GM12864 (cell line): ENCODE results near the gene RNU7-1.

ENCODE experiments used
- DNase-seq: peaks from one replicate; pipeline ENCODE4 v3.0.0-alpha.2; 2011; ENCODE audit warnings: low read depth
- H3K4me3 ChIP-seq: 2 replicates; pipeline ENCODE4 v1.5.1; 2011; ENCODE audit warnings: mild to moderate bottlenecking, low read depth, low read length, control low read depth
- CTCF ChIP-seq: IDR thresholded peaks from 2 replicates; pipeline ENCODE4 v1.5.1; 2011; ENCODE audit warnings: low read depth, mild to moderate bottlenecking, moderate library complexity, low read length, control low read depth, inconsistent platforms; ENCODE audit errors: missing control alignments

Gene RNU7-1

DNA sequence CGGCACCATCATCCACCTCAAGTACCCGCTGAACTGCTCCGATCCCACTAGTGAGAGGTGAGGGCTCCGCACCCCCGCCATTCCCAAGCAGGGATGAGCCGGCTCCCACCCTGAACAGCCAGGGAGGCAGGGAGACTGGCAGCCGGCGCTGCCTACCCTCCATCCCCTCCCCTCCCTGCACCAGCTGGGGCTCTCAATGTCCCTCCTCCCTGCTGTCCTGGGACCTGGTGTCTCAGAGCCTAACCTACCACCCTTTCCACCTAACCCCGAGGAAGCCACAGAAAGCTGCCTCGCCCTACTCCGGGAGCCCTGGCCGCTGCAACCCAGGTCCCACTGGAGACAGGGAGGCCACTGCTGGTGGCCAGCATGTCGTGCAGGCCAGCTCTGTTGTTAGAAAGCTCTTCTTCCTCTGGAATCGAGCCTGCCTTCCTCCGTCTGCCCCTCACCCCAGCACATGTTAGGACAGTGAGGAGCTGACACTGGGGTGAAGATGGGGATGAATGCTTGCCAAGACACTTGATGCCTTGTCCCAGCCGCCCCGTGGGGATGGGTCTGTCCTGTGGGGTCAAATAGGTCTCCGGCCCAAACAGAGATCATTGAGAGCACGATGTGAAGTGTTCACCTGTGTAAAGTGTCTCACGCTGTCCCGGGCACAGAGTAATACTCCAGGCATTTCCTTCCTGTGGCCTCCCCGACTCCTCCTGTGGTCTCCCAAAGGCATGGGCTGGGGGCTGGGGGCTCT is 8.7 kb downstream of the RNU7-1 start:
- H3K4me3 ChIP-seq, result peak overlapping the region; percentile 93
- DNase-seq, result no peak
- no peak for TF ChIP-seq CTCF

DNA sequence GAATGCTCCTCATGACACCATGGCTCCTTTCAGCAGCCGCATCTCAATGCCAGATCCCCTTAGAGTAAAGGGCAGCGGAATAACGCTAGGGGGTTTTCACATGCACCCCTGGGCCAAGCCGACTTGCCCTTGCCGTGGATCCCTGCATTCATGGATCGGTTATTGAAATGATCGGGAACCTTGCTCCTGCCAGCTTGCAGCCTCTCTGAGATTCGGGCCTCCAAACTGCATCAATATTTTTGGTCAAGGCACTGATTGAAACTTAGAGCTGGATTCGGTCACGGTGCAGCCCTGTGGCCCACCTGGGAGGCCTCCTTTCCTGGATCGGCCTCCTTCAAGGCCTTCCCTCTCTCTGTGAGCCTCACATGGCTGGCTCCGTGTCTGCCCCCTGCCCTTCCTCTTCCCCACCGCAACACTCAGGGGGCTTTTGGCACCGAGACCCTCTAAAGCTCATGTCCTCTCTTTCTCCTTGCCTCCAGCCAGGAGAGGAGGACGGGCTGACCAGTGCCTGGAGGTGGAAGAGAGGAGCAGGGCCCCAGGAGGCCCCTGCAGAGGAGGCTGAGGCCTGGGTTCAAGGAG is 9.3 kb downstream of the RNU7-1 start:
- peak overlapping the region; percentile 93 for H3K4me3 ChIP-seq
- DNase-seq, result no peak
- no peak for TF ChIP-seq CTCF

DNA sequence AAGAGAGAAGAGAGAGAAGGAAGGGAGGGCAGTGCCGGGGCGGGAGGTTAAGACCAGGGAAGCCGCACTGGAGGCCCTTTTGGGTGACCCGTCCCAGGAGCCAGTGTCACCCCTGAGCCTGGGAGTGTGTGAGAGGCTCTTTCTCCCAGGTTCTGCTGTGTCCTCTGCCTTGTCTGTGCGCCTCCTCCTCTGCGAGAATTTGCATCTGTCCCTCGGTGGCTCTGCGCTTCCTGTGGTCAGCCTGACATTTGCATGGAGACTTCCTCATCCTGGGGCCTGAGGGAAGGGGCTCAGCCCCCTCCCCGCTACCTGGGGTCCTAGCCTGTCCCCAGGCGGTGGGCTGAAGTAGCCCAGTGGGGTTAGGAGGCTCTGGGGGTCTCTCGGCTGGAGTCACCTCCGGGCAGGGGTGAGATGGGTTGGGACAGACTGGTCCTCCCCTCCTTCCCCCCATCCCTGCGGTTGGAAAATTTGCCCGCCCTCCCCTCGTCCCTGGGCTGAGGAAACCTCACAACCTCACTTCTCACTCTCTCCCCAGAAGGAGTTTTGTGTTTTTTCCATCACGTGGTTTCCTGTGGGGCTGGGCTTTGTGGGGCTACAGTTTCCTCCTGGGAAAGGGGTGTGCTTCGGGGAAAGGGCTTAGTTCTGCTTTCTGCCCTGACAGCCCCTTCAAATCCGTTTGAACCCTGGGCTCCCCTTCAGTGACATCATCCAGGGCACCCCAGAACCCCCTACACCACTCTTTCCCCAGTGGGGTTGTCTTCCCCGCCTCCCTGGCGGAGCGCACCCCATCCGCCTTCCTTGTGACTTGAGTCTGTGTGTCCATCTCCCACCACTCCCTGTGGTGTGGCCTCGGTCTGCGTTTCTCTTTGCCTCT is 10.1 kb downstream of the RNU7-1 start:
- peak; percentile 92 for DNase-seq
- H3K4me3 ChIP-seq, result peak overlapping the region; percentile 93
- TF ChIP-seq CTCF, result no peak

- H3K4me3 ChIP-seq, result peak overlapping the region; percentile 93
- DNase-seq, result no peak
- TF ChIP-seq CTCF, result no peak
Measured at GRCh38 chr12:6954316-6955107, 10.9 kb downstream of the RNU7-1 start.

DNA sequence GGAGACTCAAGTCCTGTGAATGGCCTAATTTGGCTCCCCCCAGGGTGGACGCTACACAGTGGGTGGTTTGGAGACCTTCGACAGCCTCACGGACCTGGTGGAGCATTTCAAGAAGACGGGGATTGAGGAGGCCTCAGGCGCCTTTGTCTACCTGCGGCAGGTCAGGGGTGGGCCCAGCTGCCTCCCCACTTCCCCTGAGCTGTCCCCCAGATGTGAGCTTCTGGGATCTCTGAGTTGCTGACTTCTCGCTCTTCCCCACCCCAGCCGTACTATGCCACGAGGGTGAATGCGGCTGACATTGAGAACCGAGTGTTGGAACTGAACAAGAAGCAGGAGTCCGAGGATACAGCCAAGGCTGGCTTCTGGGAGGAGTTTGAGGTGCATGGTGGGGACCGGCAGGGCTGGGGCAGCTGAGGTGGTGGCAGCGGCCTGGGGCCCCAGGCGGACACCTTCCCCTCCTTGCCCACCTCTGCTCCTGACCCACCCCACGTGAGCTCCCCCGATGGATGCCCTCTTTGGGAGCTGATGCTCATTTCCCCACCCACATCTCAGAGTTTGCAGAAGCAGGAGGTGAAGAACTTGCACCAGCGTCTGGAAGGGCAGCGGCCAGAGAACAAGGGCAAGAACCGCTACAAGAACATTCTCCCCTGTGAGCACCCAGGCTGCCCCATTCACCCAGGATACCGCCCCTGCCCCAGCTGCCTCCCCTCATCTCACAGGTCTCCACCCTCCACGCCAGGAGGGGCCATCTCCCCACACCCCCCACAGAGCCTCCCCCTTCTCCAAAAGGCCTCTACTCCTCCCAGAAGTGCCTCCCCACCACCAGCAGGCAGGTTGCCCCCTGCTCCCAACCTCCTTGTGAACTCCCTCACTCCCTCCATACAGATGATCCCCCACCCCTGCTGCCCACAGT is 11.7 kb downstream of the RNU7-1 start:
- TF ChIP-seq CTCF, result no peak
- H3K4me3 ChIP-seq, result peak overlapping the region; percentile 93
- no peak for DNase-seq
